Hepatocyte (in vitro differentiated cells): ENCODE data around the gene ATAD2B.

Experiments
- EZH2 ChIP-seq: fragments of 200-600 bp; sonication (generic); IDR thresholded peaks from 2 replicates; pipeline ENCODE4 v1.6.1; 2016; ENCODE audit warnings: antibody characterized with exemption, mild to moderate bottlenecking, borderline replicate concordance
- TF ChIP-seq, protein P1 (sequence below): fragments of 200-600 bp; sonication (generic); IDR thresholded peaks from 2 replicates; pipeline ENCODE4 v1.5.1; 2016; ENCODE audit warnings: antibody characterized with exemption, mild to moderate bottlenecking; ENCODE audit not compliant: poor library complexity

- TF ChIP-seq, protein P1, sequence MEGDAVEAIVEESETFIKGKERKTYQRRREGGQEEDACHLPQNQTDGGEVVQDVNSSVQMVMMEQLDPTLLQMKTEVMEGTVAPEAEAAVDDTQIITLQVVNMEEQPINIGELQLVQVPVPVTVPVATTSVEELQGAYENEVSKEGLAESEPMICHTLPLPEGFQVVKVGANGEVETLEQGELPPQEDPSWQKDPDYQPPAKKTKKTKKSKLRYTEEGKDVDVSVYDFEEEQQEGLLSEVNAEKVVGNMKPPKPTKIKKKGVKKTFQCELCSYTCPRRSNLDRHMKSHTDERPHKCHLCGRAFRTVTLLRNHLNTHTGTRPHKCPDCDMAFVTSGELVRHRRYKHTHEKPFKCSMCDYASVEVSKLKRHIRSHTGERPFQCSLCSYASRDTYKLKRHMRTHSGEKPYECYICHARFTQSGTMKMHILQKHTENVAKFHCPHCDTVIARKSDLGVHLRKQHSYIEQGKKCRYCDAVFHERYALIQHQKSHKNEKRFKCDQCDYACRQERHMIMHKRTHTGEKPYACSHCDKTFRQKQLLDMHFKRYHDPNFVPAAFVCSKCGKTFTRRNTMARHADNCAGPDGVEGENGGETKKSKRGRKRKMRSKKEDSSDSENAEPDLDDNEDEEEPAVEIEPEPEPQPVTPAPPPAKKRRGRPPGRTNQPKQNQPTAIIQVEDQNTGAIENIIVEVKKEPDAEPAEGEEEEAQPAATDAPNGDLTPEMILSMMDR, result no peak
- no peak for TF ChIP-seq EZH2
Observed at GRCh38 chr2:23745068-23745725, 181.7 kb downstream of the ATAD2B start.
